Lung (tissue), 16 donors: ENCODE data around the gene TLCD4. TPM values are rescaled to one million over a fixed set of nuclear protein-coding genes. Genes with fewer than 3 reads are reported as not detected.

Experiments used
- ATAC-seq: fragments of 200-7000 bp; cut with Tn5 transposase; one replicate; pipeline ENCODE4 v1.9.1; 2020; ENCODE audit warnings: moderate number of reproducible peaks; ENCODE audit not compliant: insufficient read depth, low FRiP score
- DNase-seq, 3 donors: peaks; one replicate each; pipeline ENCODE4 v3.0.0-alpha.2; 2013 to 2017
- H3K27ac ChIP-seq, 2 donors: one replicate each; pipeline ENCODE4 v1.5.1; 2013; ENCODE audit warnings: mild to moderate bottlenecking in 2 of 2, moderate library complexity in 2 of 2, control low read depth in 1 of 2, inconsistent platforms in 1 of 2, low read depth in 1 of 2, low read length in 1 of 2
- H3K27me3 ChIP-seq, 3 donors: one replicate each; pipeline ENCODE4 v1.5.1; 2013; ENCODE audit warnings: low read length in 2 of 3; ENCODE audit not compliant: control insufficient read depth in 3 of 3, insufficient read depth in 3 of 3
- H3K36me3 ChIP-seq, 4 donors: one replicate each; pipeline ENCODE4 v1.5.1; 2013; ENCODE audit warnings: low read length in 4 of 4, mild to moderate bottlenecking in 1 of 4, moderate library complexity in 1 of 4; ENCODE audit not compliant: control insufficient read depth in 4 of 4, insufficient read depth in 4 of 4
- H3K4me1 ChIP-seq, 5 donors: one replicate each; pipeline ENCODE4 v1.5.1; 2013; ENCODE audit warnings: low read length in 5 of 5, mild to moderate bottlenecking in 2 of 5, moderate library complexity in 1 of 5; ENCODE audit not compliant: control insufficient read depth in 5 of 5, insufficient read depth in 5 of 5
- H3K4me3 ChIP-seq: one replicate; pipeline ENCODE4 v1.5.1; 2013; ENCODE audit warnings: mild to moderate bottlenecking, control low read depth, moderate library complexity
- H3K9ac ChIP-seq, 2 donors: one replicate each; pipeline ENCODE4 v1.5.1; 2013; ENCODE audit warnings: low read length in 2 of 2, control low read depth in 1 of 2; ENCODE audit not compliant: insufficient read depth in 1 of 2
- H3K9me3 ChIP-seq, 4 donors: one replicate each; pipeline ENCODE4 v1.5.1; 2013; ENCODE audit warnings: low read length in 3 of 4, mild to moderate bottlenecking in 1 of 4, moderate library complexity in 1 of 4; ENCODE audit not compliant: control insufficient read depth in 4 of 4, insufficient read depth in 3 of 4
- CTCF ChIP-seq: IDR thresholded peaks from 2 replicates; pipeline ENCODE4 v1.5.1; 2012; ENCODE audit warnings: mild to moderate bottlenecking; ENCODE audit errors: control extremely low read depth, extremely low read depth
- WGBS, 2 donors: extraction: QIAGEN DNeasy Blood & Tissue Kit; methylation state at CpG; one replicate each; pipeline ENCODE4 v1.1.7; 2013; 5-methylcytosine and 5-hydroxymethylcytosine counted together
- long read RNA-seq, 5 donors: transcript quantifications; one replicate each; lab custom pipeline, GENCODE V29; 2026
- polyA plus RNA-seq, 2 donors: library from polyadenylated mRNA; stranded (reverse); fragments of 200-250 nt; gene quantifications; one replicate each; pipeline ENCODE4 v1.2.1, GENCODE V29; 2013
- total RNA-seq, 2 donors: library from RNA; depleted of rRNA in 1 of 2; stranded (reverse); fragments of >200 nt in 1 of 2; gene quantifications; one replicate each; pipeline ENCODE4 v1.2.1, GENCODE V29; 2014 to 2021
- donor health status: control.
- donor health status: control.
- donor health status: Bipolar disorder and iron deficiency.
- donor health status: healthy.
- donor health status: DM: yes; HTN: yes; CAD: no.

The TLCD4 gene
- total RNA-seq = 10 to 100 TPM; 12.8 to 18.7 TPM
- 1 to 10 TPM; 1.5 to 2.7 TPM for polyA plus RNA-seq
- long read RNA-seq, donor 1, full-length matches to known transcripts = 2 of 2 reads
- long read RNA-seq, donor 1, partial matches to known transcripts = 0 of 2 reads
- long read RNA-seq, donor 1, other reads (novel, unspliced or antisense) = 0 of 2 reads
- long read RNA-seq, donor 2, full-length matches to known transcripts = 2 of 2 reads
- long read RNA-seq, donor 2, partial matches to known transcripts = 0 of 2 reads
- long read RNA-seq, donor 2, other reads (novel, unspliced or antisense) = 0 of 2 reads
- long read RNA-seq, donor 3, full-length matches to known transcripts = 6 of 6 reads
- long read RNA-seq, donor 3, partial matches to known transcripts = 0 of 6 reads
- long read RNA-seq, donor 3, other reads (novel, unspliced or antisense) = 0 of 6 reads
- long read RNA-seq, donor 4 = 0 reads
- long read RNA-seq, donor 5, full-length matches to known transcripts = 4 of 4 reads
- long read RNA-seq, donor 5, partial matches to known transcripts = 0 of 4 reads
- long read RNA-seq, donor 5, other reads (novel, unspliced or antisense) = 0 of 4 reads

GRCh38 chr1:95117207-95118066 is at the start of gene TLCD4:
Gene TLCD4 (plus strand): TSS chr1:95117355. CDS start chr1:95143902, 26,547 bp downstream.
- no peaks in the 10 kb centered on the region for H3K36me3 ChIP-seq
- no peak for TF ChIP-seq CTCF
- WGBS, 2 donors = 0 to 1% methylated on average over 51 to 108 of the region's 108 CpGs
- peaks cover 0 to 16% (median 7%) of the 10 kb centered on the region in 3 donors for H3K27me3 ChIP-seq
- H3K9ac ChIP-seq = peak within 1 kb of the TSS; percentile 69 to 72
- peak; percentile 87 for ATAC-seq
- H3K9me3 ChIP-seq = no peaks in the 10 kb centered on the region
- peak within 1 kb of the TSS; percentile 90 to 93 for H3K27ac ChIP-seq
- H3K4me3 ChIP-seq = peak within 1 kb of the TSS; percentile 64
- peaks cover 0 to 17% (median 2%) of the 10 kb centered on the region in 5 donors for H3K4me1 ChIP-seq
- DNase-seq = peak; percentile 59 to 71 (median 69)

GRCh38 chr1:95067568-95067967 is 49.6 kb upstream of the TLCD4 start:
- no peak for ATAC-seq
- Histone ChIP-seq H3K9ac (no peak overlapping the region), H3K36me3 (peaks cover 0 to 13% (median 5%) of the 10 kb centered on the region in 4 donors), H3K27me3 (no peaks in the 10 kb centered on the region), H3K27ac (no peak overlapping the region), H3K9me3 (no peaks in the 10 kb centered on the region), H3K4me1 (peaks cover 0 to 7% (median 2%) of the 10 kb centered on the region in 5 donors), H3K4me3 (no peak overlapping the region)
- WGBS, 2 donors = 47 to 79% methylated on average over 5 of the region's 5 CpGs
- DNase-seq = no peak
- no peak for TF ChIP-seq CTCF

DNA sequence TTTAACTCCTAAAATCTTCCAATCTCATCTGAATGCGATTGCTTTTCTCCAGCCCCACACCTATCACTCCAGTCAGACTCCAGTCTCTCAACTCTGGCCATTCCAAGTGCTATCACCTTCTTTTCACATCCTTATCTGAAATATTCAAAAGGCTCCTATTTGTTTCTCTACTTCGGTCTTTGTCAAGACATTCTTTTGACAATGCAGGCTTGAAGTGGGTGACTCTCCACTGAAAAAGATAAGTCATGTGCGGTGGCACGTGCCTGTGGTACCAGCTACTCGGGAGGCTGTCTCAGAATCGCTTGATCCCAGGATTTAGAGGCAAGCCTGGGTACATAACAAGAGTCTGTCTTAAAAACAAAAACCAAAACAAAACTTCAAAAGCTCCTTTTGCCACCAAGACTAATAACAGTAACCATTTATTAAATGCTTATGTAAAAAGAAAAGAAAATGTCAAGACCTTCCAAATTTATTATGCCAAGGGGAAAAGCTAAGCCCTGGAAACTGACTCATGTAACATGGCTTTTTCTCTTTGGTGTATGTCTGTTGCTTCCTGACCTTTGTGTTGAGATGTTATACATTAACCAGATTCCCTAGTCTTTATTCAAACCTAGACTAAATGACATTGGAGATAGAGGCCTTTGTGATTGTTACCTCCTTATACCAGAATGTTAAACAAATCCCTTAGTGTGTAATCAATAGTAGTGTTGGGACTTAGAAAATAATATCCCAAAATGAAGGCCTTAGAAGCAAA is 48.0 kb upstream of the TLCD4 start:
- peaks cover 0 to 12% (median 2%) of the 10 kb centered on the region in 5 donors for H3K4me1 ChIP-seq
- WGBS, 2 donors = 89 to 92% methylated on average over 6 of the region's 6 CpGs
- H3K9ac ChIP-seq = no peak overlapping the region
- H3K4me3 ChIP-seq = no peak overlapping the region
- ATAC-seq (no peak), DNase-seq (no peak)
- peaks cover 0 to 6% (median 3%) of the 10 kb centered on the region in 4 donors for H3K36me3 ChIP-seq
- no peaks in the 10 kb centered on the region for H3K9me3 ChIP-seq
- H3K27ac ChIP-seq = no peak overlapping the region
- no peak for TF ChIP-seq CTCF
- no peaks in the 10 kb centered on the region for H3K27me3 ChIP-seq
